ENCODE results near the gene RASAL1. TPM values are rescaled to one million over a fixed set of nuclear protein-coding genes. Genes with fewer than 3 reads are reported as not detected.

Gene RASAL1
- total and polyA plus RNA-seq, 7 experiments from 2014 or later: 0.19 to 2.1 (median 1.4) TPM

DNA sequence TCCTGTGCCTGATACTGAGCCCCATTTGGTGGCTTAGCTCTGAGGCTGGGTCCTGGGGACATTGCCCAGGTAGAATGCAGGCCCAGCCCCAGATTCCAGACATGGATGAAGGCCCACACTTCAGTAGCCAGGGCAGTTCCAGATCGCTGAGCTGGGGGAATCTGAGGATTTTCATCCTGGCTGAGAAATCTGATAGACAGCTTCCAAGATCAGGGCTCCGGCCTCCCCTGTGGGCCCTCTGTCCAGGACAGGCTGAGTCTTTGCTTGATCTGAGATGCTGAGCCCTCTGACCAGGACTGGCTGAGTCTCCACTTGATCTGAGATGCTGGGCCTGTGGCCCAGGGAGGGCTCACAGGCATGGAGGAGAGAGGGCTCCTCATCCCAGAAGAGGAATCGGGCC, 3.3 kb upstream of the RASAL1 start:
- CTCF ChIA-PET: interaction anchor here (0.8 kb wide), 1 partner anchor 9 kb away, joined by 3 read pairs; no protein-coding TSS in a partner anchor
- Histone ChIP-seq H3K9me3 (ENCODE audit: control insufficient read depth in 2 of 3, low read length in 3 of 3) (no peaks in the 10 kb centered on the region), H3K4me1 (ENCODE audit: control insufficient read depth in 2 of 2, insufficient read depth in 2 of 2, low read length in 2 of 2) (peaks cover 0 to 14% of the 10 kb centered on the region in 2 donors), H3K27ac (ENCODE audit: low read depth, low read length) (no peak overlapping the region), H3K27me3 (ENCODE audit: control insufficient read depth in 2 of 2, insufficient read depth in 2 of 2, low read length in 2 of 2) (no peaks in the 10 kb centered on the region), H3K36me3 (ENCODE audit: control insufficient read depth in 2 of 3, insufficient read depth in 3 of 3, low read length in 3 of 3) (no peaks in the 10 kb centered on the region), H3K4me3 (ENCODE audit: low read length) (no peak overlapping the region)
- intact Hi-C loops (cut with micrococcal nuclease): loop anchor here in 1 of 2 donors (5.0 kb wide), 1 partner anchor 82 kb away; the partner anchor contains the start of gene DTX1
- Mint-ChIP-seq H3K4me3 (no peak overlapping the region), H3K4me1 (peaks cover 9 to 25% (median 13%) of the 10 kb centered on the region in 7 donors), H3K27ac (no peak overlapping the region), H3K27me3 (peaks cover 0 to 4% (median 0%) of the 10 kb centered on the region in 5 donors), H3K9me3 (no peaks in the 10 kb centered on the region), H3K36me3 (no peaks in the 10 kb centered on the region)
- POLR2A ChIA-PET: no interaction called here
- DNase-seq (no peak), ATAC-seq (no peak)

DNA sequence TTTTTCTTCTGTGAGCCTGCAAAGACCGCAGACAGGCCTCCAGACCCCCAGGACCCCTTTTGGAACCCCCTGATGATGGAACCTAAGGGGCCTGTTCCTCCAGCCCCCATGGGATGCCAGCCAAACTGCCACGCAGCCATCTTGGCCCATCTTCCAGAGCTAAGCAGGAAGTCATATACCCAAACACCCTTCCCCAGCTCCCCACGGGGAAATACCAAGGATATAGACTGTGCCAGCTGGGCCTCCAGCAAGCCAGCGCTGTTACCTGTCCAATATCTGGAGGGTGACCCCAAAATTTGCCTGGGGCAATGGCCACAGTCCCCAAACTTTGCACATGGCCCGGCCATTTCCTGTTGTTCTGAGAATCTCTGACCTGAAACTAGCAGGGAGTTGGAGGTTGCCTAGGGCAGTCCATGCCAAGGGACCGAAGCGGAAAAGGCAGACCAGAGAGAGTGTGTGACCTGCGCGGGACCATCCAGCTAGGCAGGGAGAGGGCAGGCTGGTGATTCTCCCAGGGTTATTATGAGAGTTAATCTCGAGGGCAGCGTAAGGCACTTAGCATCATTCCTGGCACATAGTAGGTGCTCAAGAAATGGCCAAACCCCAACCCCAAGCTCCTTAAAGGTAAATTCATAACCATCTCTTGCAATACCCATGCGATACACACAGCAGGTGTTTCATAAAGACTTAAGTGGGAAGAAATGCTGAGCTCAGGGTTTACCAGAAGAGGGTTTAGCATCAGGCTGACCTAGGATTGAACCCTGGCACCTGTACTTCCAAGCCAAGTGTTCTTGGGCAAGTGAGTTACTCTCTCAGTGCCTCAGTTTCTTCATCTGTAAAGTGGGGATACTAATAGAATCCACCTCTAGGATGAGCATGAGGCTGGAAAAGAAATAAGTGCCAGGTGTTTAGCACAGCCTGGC, 2.6 kb upstream of the RASAL1 start:
- peaks cover 9 to 25% (median 13%) of the 10 kb centered on the region in 7 donors for H3K4me1 Mint-ChIP-seq
- ChIA-PET POLR2A (interaction anchor here (0.6 kb wide), 1 partner anchor 24 kb away, joined by 4 read pairs; no protein-coding TSS in a partner anchor), CTCF (interaction anchor here (0.8 to 1.2 kb wide), 2 partner anchors 9 to 89 kb away, joined by 3 read pairs; no protein-coding TSS in a partner anchor)
- Histone ChIP-seq H3K9me3 (ENCODE audit: control insufficient read depth in 2 of 3, low read length in 3 of 3) (no peaks in the 10 kb centered on the region), H3K4me1 (ENCODE audit: control insufficient read depth in 2 of 2, insufficient read depth in 2 of 2, low read length in 2 of 2) (peaks cover 0 to 14% of the 10 kb centered on the region in 2 donors), H3K4me3 (ENCODE audit: low read length) (no peak overlapping the region), H3K27me3 (ENCODE audit: control insufficient read depth in 2 of 2, insufficient read depth in 2 of 2, low read length in 2 of 2) (no peaks in the 10 kb centered on the region), H3K27ac (ENCODE audit: low read depth, low read length) (no peak overlapping the region), H3K36me3 (ENCODE audit: control insufficient read depth in 2 of 3, insufficient read depth in 3 of 3, low read length in 3 of 3) (no peaks in the 10 kb centered on the region)
- H3K27me3 Mint-ChIP-seq: peaks cover 0 to 4% (median 0%) of the 10 kb centered on the region in 5 donors
- no peak overlapping the region for H3K4me3 Mint-ChIP-seq
- intact Hi-C loops (cut with micrococcal nuclease): loop anchor here in 1 of 2 donors (5.0 kb wide), 1 partner anchor 81 kb away; the partner anchor contains the start of gene DTX1
- H3K9me3 Mint-ChIP-seq: no peaks in the 10 kb centered on the region
- no peak for ATAC-seq
- peak overlapping the region in 3 of 9 donors; percentile 38 to 74 (median 38) for H3K27ac Mint-ChIP-seq
- DNase-seq: no peak
- H3K36me3 Mint-ChIP-seq: no peaks in the 10 kb centered on the region

DNA sequence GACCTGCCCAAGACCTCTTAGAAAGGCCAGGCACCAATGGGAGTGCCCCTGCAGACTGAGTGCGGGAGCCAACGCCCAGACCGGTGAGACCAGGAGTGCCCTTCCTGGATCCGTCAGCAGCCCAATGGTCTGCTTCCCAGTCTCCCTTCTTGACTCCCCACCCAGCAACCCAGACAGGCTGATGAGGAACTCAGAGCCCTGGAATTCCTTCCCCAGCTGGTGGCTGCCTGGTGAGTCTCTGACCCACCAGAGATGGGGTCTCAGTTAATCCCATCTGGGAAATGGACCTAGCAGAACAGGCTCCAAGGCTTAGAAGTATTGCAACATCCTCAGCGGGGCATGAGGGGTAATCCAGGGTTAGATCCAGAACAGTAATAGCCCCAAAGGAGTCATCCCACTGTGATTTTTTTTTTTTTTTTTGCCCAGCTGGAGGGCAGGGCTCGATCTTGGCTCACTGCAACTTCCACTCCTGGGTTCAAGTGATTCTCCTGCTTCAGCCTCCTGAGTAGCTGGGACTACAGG, 1.5 kb upstream of the RASAL1 start:
- Histone ChIP-seq H3K27ac (ENCODE audit: low read depth, low read length) (no peak overlapping the region), H3K27me3 (ENCODE audit: control insufficient read depth in 2 of 2, insufficient read depth in 2 of 2, low read length in 2 of 2) (no peaks in the 10 kb centered on the region), H3K4me1 (ENCODE audit: control insufficient read depth in 2 of 2, insufficient read depth in 2 of 2, low read length in 2 of 2) (peaks cover 0 to 14% of the 10 kb centered on the region in 2 donors), H3K36me3 (ENCODE audit: control insufficient read depth in 2 of 3, insufficient read depth in 3 of 3, low read length in 3 of 3) (no peaks in the 10 kb centered on the region), H3K4me3 (ENCODE audit: low read length) (no peak overlapping the region), H3K9me3 (ENCODE audit: control insufficient read depth in 2 of 3, low read length in 3 of 3) (no peaks in the 10 kb centered on the region)
- intact Hi-C loops (cut with micrococcal nuclease): loop anchor here in 1 of 2 donors (5.0 kb wide), 1 partner anchor 80 kb away; the partner anchor contains the start of gene DTX1
- peaks cover 9 to 25% (median 13%) of the 10 kb centered on the region in 7 donors for H3K4me1 Mint-ChIP-seq
- H3K9me3 Mint-ChIP-seq: no peaks in the 10 kb centered on the region
- no peaks in the 10 kb centered on the region for H3K36me3 Mint-ChIP-seq
- ChIA-PET POLR2A (no interaction called here), CTCF (interaction anchor here (1.2 kb wide), 1 partner anchor 88 kb away, joined by 3 read pairs; no protein-coding TSS in a partner anchor)
- peaks cover 0 to 7% (median 0%) of the 10 kb centered on the region in 5 donors for H3K27me3 Mint-ChIP-seq
- peak overlapping the region in 8 of 10 donors; percentile 9 to 91 (median 66) for H3K4me3 Mint-ChIP-seq
- H3K27ac Mint-ChIP-seq: peak overlapping the region in 3 of 9 donors; percentile 82 to 95 (median 92)
- DNase-seq: no peak
- no peak for ATAC-seq

DNA sequence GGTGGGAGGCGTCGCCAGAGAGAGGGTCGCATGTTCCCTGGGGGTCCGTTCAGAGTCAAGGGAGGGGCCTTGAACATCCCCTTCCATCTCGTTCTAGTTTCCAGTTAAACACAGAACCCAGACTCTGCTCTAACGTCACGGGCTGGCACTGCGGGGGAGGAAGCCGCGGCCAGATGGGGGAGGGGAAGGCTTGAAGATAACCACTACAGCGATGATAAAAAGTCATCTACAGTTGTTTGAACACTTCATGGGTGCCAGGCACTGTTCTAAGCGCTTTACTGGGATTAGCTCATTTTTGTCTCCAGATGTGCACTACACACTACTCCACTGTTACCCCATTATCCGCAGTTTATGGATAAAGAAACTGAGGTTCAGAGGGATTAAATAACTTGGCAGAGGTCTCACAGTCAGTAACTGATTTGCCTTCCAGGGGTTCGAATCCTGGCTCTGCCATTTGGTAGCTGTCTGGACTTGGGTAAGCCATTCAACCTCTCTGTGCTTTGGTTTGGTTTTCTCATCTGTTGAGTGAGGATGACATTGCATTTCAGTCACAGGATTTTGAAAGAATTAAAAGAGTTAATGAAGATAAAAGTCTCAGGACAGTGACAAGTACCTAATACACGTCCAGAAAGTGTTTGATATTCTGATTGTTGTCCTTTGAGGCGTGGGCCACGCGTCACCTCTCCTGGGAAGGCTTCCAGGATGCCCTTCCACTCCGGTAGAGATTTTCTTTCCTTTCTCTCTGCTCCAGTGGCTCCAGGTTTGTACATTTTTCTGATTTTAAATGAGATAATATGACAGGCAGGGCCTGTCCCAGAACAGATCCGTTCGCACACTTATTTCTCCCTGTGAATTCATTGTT, 798 bp upstream of the RASAL1 start:
- DNase-seq: peak; percentile 35 to 78 (median 70)
- H3K36me3 ChIP-seq (ENCODE audit: control insufficient read depth in 2 of 3, insufficient read depth in 3 of 3, low read length in 3 of 3): no peaks in the 10 kb centered on the region
- peak; percentile 80 for ATAC-seq
- H3K4me1 Mint-ChIP-seq: peaks cover 9 to 25% (median 13%) of the 10 kb centered on the region in 7 donors
- ChIA-PET POLR2A (no interaction called here), CTCF (no interaction called here)
- peak overlapping the region; percentile 81 to 91 (median 86) for H3K4me3 Mint-ChIP-seq
- H3K9me3 ChIP-seq (ENCODE audit: control insufficient read depth in 2 of 3, low read length in 3 of 3): no peaks in the 10 kb centered on the region
- intact Hi-C loops (cut with micrococcal nuclease): loop anchor here in 1 of 2 donors (5.0 kb wide), 1 partner anchor 79 kb away; the partner anchor contains the start of gene DTX1
- peak overlapping the region; percentile 59 for H3K27ac ChIP-seq (ENCODE audit: low read depth, low read length)
- peak overlapping the region; percentile 66 for H3K4me3 ChIP-seq (ENCODE audit: low read length)
- H3K27me3 Mint-ChIP-seq: peaks cover 0 to 7% (median 0%) of the 10 kb centered on the region in 5 donors
- H3K27ac Mint-ChIP-seq: peak overlapping the region; percentile 14 to 97 (median 92)
- H3K36me3 Mint-ChIP-seq: no peaks in the 10 kb centered on the region
- H3K9me3 Mint-ChIP-seq: no peaks in the 10 kb centered on the region
- H3K4me1 ChIP-seq (ENCODE audit: control insufficient read depth in 2 of 2, insufficient read depth in 2 of 2, low read length in 2 of 2): peaks cover 0 to 14% of the 10 kb centered on the region in 2 donors
- H3K27me3 ChIP-seq (ENCODE audit: control insufficient read depth in 2 of 2, insufficient read depth in 2 of 2, low read length in 2 of 2): no peaks in the 10 kb centered on the region

DNA sequence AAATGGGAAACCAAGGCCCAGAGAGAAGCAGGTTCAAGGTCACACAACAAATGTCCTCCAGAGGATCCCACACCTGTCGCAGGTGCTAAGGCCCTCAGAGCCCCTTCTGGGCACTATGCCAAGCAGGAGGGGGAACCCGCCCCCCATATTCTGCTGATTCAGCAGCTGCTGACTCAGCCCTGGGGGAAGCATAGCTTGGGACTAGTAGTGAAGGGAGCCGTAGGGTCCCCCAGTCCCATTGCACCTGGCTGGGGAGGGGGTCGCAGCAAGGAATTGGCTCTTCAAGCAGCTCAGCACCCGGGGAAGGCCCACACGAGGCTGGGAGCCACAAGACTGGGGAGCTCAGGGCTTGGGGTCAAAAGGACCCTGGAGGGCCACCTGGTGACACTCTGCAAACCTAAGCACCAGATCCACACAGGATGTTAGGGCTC, 1.0 kb downstream of the RASAL1 start:
- intact Hi-C loops (cut with micrococcal nuclease): no loop called here
- no peak for ATAC-seq
- Histone ChIP-seq H3K27ac (ENCODE audit: low read depth, low read length) (no peak overlapping the region), H3K9me3 (ENCODE audit: control insufficient read depth in 2 of 3, low read length in 3 of 3) (no peaks in the 10 kb centered on the region), H3K36me3 (ENCODE audit: control insufficient read depth in 2 of 3, insufficient read depth in 3 of 3, low read length in 3 of 3) (no peaks in the 10 kb centered on the region), H3K4me1 (ENCODE audit: control insufficient read depth in 2 of 2, insufficient read depth in 2 of 2, low read length in 2 of 2) (peaks cover 0 to 14% of the 10 kb centered on the region in 2 donors), H3K4me3 (ENCODE audit: low read length) (no peak overlapping the region), H3K27me3 (ENCODE audit: control insufficient read depth in 2 of 2, insufficient read depth in 2 of 2, low read length in 2 of 2) (no peaks in the 10 kb centered on the region)
- ChIA-PET CTCF (interaction anchor here (0.6 kb wide), 1 partner anchor 251 kb away, joined by 4 read pairs; no protein-coding TSS in a partner anchor), POLR2A (no interaction called here)
- DNase-seq: no peak
- peaks cover 9 to 28% (median 14%) of the 10 kb centered on the region in 7 donors for H3K4me1 Mint-ChIP-seq
- H3K27ac Mint-ChIP-seq: peak overlapping the region in 1 of 9 donors; percentile 4
- no peaks in the 10 kb centered on the region for H3K36me3 Mint-ChIP-seq
- H3K9me3 Mint-ChIP-seq: no peaks in the 10 kb centered on the region
- peak overlapping the region; percentile 53 to 91 (median 86) for H3K4me3 Mint-ChIP-seq
- H3K27me3 Mint-ChIP-seq: peaks cover 0 to 7% (median 0%) of the 10 kb centered on the region in 5 donors

DNA sequence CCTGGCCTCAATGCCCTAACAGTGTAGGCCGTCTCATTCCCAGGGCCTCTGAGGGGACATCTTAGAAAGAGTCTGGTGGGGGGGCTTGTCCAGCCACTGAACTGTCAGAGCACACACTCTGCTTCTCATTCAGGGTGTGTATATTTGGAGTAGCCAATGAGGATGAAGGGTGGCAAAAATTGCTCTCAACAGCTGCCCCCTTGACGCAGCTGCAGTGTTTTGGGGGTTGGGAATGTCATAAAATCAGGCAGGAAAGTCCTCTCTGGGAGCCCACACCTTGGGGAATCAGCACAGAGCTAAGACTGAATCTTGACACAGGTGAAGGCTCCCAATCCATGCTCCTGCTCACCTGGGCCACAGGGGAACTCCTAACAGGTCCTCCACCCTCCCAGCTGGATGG, 1.5 kb downstream of the RASAL1 start:
- H3K27me3 ChIP-seq (ENCODE audit: control insufficient read depth in 2 of 2, insufficient read depth in 2 of 2, low read length in 2 of 2): no peaks in the 10 kb centered on the region
- no peak for DNase-seq
- Mint-ChIP-seq H3K9me3 (no peaks in the 10 kb centered on the region), H3K36me3 (no peaks in the 10 kb centered on the region), H3K27me3 (peaks cover 0 to 7% (median 0%) of the 10 kb centered on the region in 5 donors), H3K4me3 (peak overlapping the region in 2 of 10 donors; percentile 19 to 91), H3K4me1 (peaks cover 9 to 30% (median 17%) of the 10 kb centered on the region in 7 donors), H3K27ac (no peak overlapping the region)
- no peak overlapping the region for H3K4me3 ChIP-seq (ENCODE audit: low read length)
- no peaks in the 10 kb centered on the region for H3K36me3 ChIP-seq (ENCODE audit: control insufficient read depth in 2 of 3, insufficient read depth in 3 of 3, low read length in 3 of 3)
- no peaks in the 10 kb centered on the region for H3K9me3 ChIP-seq (ENCODE audit: control insufficient read depth in 2 of 3, low read length in 3 of 3)
- intact Hi-C loops (cut with micrococcal nuclease): no loop called here
- ATAC-seq: no peak
- no peak overlapping the region for H3K27ac ChIP-seq (ENCODE audit: low read depth, low read length)
- H3K4me1 ChIP-seq (ENCODE audit: control insufficient read depth in 2 of 2, insufficient read depth in 2 of 2, low read length in 2 of 2): peaks cover 0 to 14% of the 10 kb centered on the region in 2 donors
- CTCF ChIA-PET: interaction anchor here (0.6 to 0.8 kb wide), 2 partner anchors 85 to 252 kb away, joined by 4 read pairs; no protein-coding TSS in a partner anchor
- POLR2A ChIA-PET: no interaction called here

All from naive thymus-derived CD4-positive, alpha-beta T cell (primary cell).